ENCODE measurements around the gene TSPOAP1.

The TSPOAP1 gene

DNA sequence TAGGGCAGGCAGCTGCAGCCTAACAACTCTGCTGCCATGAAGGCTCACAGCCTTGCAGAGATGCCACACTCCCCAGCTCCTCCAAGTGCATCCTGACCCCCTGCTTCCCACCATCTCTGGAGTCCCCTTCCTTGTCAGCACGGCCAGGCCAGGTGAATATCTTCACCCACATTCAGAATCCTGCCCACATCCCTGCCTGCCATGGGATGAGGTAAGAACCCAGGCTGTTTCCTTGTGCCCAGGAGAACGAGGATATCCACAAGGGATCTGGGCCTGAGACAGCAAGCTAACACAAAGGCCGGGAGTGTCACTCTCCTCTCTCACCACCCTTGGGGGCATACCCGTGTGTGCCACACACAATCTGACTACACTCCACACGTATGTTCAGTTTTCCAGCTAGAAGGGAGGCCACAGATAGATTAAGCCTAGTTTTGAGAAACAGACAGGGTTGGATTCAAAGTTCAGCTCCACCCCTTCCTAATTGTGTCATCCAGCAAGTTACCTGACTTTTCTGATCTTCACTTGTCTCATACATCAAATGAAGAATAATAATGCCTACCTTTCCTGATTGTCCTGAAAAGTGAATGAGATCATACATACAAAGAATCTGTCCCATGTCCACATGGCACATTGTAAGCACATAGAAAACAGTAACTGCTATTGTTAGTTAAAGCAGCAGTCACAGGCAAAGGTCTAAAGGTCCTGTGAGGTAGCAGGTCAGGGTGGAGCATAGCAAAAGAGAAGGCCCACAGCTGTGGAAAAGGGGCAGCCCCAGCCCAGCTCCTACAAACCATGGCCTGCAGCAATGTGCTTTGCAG is 40.8 kb upstream of the TSPOAP1 start:
- no peak for DNase-seq (ENCODE audit: low read depth, low spot score)
- TF ChIP-seq, protein P1, sequence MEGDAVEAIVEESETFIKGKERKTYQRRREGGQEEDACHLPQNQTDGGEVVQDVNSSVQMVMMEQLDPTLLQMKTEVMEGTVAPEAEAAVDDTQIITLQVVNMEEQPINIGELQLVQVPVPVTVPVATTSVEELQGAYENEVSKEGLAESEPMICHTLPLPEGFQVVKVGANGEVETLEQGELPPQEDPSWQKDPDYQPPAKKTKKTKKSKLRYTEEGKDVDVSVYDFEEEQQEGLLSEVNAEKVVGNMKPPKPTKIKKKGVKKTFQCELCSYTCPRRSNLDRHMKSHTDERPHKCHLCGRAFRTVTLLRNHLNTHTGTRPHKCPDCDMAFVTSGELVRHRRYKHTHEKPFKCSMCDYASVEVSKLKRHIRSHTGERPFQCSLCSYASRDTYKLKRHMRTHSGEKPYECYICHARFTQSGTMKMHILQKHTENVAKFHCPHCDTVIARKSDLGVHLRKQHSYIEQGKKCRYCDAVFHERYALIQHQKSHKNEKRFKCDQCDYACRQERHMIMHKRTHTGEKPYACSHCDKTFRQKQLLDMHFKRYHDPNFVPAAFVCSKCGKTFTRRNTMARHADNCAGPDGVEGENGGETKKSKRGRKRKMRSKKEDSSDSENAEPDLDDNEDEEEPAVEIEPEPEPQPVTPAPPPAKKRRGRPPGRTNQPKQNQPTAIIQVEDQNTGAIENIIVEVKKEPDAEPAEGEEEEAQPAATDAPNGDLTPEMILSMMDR (IDR thresholded peaks at IDR 0.05; ENCODE audit: low read depth, low read length): no peak
- no peak overlapping the region for H3K4me3 ChIP-seq (ENCODE audit: low read depth, low read length)
- in situ Hi-C loops (cut with HindIII; ENCODE audit: low sequenced_read_pairs): no loop called here

DNA sequence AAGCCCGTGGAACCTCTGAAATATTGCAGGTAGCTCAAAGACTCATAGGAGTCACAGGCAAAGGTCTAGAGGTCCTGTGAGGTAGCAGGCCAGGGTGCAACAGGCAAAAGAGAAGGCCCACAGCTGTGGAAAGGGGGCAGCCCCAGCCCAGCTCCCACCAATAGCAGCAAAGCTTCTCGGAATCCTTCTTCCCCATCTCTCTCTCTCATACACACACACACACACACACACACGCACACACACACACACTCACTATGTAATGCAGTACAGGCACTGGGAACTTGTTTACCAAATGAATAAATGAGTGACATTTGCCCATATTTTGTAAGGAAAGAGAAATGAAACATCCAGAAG is 40.2 kb upstream of the TSPOAP1 start:
- in situ Hi-C loops (cut with HindIII; ENCODE audit: low sequenced_read_pairs): no loop called here

DNA sequence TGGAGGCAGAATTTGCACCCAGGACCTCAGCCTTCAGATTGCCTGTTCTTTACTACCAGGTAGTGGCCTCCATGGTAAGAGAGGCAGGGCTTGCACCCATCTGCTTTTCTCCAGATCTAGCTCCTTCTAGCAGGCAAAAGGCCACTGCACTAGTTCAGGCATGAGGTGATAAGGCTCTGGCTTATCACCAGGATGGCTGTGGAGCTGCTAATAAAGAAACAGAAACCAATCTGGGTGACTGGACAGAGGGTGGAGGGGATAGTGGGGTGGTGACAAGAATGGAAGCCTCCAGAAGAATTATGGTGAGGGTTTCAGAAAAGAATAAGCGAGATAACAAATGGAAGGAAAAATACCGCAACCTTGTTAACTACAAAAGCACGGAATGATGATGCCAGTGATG is 38.9 kb upstream of the TSPOAP1 start:
- in situ Hi-C loops (cut with HindIII; ENCODE audit: low sequenced_read_pairs): no loop called here
- H3K4me3 ChIP-seq (ENCODE audit: low read depth, low read length): no peak overlapping the region
- TF ChIP-seq, protein P1 (IDR thresholded peaks at IDR 0.05; ENCODE audit: low read depth, low read length): no peak
- no peak for DNase-seq (ENCODE audit: low read depth, low spot score)

More for the DNA sequence above, 40.2 kb upstream of the TSPOAP1 start:
- DNase-seq (ENCODE audit: low read depth, low spot score): no peak
- TF ChIP-seq, protein P1 (IDR thresholded peaks at IDR 0.05; ENCODE audit: low read depth, low read length): no peak
- H3K4me3 ChIP-seq (ENCODE audit: low read depth, low read length): no peak overlapping the region

DNA sequence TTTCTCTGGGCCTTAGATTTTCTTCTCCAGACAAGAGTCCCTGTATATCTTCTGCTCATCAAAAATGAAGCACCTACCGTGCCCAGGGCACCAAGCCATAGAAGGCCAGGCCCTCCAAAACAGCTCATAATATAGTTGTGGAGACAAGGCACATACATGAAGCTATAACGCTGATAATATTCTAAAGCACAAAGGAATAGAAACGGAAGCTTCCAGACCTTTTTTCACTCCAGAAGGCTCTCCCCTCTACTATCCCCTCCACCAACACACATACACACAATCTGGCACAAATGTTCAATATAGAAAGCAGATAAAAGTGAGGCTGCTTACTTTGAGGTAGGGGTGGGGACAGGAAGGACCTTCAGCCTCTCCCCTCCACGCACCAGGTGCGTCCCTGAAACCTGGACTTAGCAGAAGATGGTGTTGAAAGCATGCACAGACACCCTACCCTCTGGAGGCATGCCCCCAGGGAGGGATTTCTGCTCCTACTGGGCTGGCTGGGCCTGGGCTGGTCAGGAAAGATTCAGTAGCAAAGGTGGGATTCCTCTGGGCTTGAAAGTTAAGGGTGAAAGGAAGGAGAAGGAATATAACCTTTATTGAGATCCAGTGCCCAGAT is 37.5 kb upstream of the TSPOAP1 start:
- TF ChIP-seq, protein P1 (IDR thresholded peaks at IDR 0.05; ENCODE audit: low read depth, low read length): no peak
- no peak for DNase-seq (ENCODE audit: low read depth, low spot score)
- in situ Hi-C loops (cut with HindIII; ENCODE audit: low sequenced_read_pairs): no loop called here
- H3K4me3 ChIP-seq (ENCODE audit: low read depth, low read length): no peak overlapping the region

DNA sequence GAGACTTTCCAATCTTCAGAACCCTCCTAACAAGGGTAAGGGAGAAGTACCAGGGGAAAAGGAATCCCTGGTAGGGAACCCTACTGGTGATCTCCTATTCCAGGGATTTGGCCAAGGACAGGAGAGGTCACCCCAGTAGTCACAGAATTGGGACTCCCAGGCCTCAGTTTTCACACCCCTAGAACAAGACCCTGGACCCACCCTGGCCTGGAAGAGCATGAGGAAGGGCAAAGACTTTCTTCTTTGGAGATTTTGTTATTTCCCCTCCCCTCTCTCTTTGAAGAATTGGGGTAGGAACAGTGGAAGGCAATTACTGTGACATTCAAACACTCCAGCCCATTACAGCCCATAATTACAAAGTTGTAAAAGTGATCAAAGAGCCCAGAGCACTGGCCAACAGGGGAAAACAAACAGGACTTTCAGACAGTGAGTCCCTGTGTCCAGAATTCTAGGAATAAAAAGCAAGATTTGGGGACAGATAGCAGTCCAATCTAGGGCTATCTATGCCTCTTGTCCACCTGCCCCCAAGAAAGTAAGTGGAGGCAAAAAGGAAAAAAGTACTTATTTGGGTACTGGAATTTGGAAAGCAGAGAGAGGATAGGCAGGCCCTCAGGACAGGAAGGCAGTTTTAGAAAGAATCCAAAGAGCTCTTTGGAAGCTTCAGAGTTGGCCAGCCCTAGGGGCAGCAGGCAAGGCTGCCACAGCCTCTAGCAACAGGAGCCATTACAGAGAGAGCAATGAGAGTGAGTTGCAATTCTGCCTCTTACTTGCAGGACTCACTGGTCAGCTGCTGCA is 36.8 kb upstream of the TSPOAP1 start:
- TF ChIP-seq, protein P1 (IDR thresholded peaks at IDR 0.05; ENCODE audit: low read depth, low read length): no peak
- H3K4me3 ChIP-seq (ENCODE audit: low read depth, low read length): no peak overlapping the region
- in situ Hi-C loops (cut with HindIII; ENCODE audit: low sequenced_read_pairs): no loop called here
- DNase-seq (ENCODE audit: low read depth, low spot score): no peak

DNA sequence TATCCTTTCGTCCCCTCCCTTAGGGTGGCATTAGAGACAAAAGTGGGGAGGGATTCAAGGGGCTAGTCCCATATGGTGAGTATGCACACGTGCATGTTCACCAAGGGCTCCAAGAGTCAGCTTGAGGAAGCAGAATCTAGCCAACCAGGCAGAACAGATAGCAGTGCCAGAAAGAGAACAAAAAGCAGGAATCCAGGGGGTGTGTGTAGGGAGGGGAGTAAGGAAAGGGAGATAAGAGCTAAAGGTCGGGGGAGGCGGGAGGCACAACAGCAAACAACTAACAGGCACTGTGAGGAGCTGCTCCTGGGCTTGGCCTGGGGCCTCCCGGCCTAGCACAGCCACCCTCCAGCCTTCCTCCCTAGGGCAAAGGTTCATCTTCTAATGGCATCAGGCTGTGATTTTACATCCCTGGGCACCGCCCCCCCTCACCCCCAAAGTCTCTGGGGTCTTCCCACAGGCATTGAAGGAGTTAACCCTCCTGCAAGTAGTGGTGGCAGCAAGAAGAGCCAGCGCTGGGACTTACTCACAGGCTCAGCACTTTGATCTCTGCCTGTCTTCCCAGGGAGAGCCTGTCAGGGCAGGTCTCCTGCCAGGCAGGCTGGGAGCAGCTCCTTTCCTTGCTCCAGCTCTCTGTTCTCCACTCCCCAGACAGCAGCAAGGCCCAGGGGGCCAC is 35.8 kb upstream of the TSPOAP1 start:
- no peak overlapping the region for H3K4me3 ChIP-seq (ENCODE audit: low read depth, low read length)
- in situ Hi-C loops (cut with HindIII; ENCODE audit: low sequenced_read_pairs): no loop called here
- DNase-seq (ENCODE audit: low read depth, low spot score): no peak
- TF ChIP-seq, protein P1 (IDR thresholded peaks at IDR 0.05; ENCODE audit: low read depth, low read length): no peak

All from astrocyte of the spinal cord (primary cell).